ENCODE measurements around the gene ADAMTS5.

Gene ADAMTS5

GRCh38 chr21:26925122-26925521 is 41.8 kb downstream of the ADAMTS5 start:
- no peak overlapping the region for H2AFZ ChIP-seq (ENCODE audit: low read depth, low read length)
- no peaks in the 10 kb centered on the region for H3K9me3 ChIP-seq (ENCODE audit: insufficient read depth, low read length, severe bottlenecking)
- ATAC-seq (ENCODE audit: insufficient read depth, low read depth): no peak
- H3K79me2 ChIP-seq (ENCODE audit: insufficient read depth, low read length): no peaks in the 10 kb centered on the region
- H3K27me3 ChIP-seq (ENCODE audit: insufficient read depth, low read length, poor library complexity): no peaks in the 10 kb centered on the region
- H3K36me3 ChIP-seq (ENCODE audit: insufficient read depth, low read length): no peaks in the 10 kb centered on the region
- TF ChIP-seq EZH2 (IDR thresholded peaks at IDR 0.05; ENCODE audit: borderline replicate concordance, low read depth, low read length, severe bottlenecking): no peak
- TF ChIP-seq CTCF (IDR thresholded peaks at IDR 0.05; ENCODE audit: borderline replicate concordance, extremely low read depth, low read length, poor library complexity, severe bottlenecking): no peak
- H3K9ac ChIP-seq (ENCODE audit: low read depth, low read length): no peak overlapping the region
- no peak for DNase-seq
- no peak overlapping the region for H3K27ac ChIP-seq (ENCODE audit: low read length)
- H3K4me1 ChIP-seq (ENCODE audit: insufficient read depth, low read length): no peaks in the 10 kb centered on the region
- H4K20me1 ChIP-seq (ENCODE audit: insufficient read depth, low read length): no peaks in the 10 kb centered on the region
- H3K4me2 ChIP-seq (ENCODE audit: insufficient read depth, low read length): no peak overlapping the region
- H3K4me3 ChIP-seq (ENCODE audit: low read depth in 1 of 2, low read length in 2 of 2): no peak overlapping the region

- H2AFZ ChIP-seq (ENCODE audit: low read depth, low read length): no peak overlapping the region
Observed at GRCh38 chr21:26923986-26924385, 42.9 kb downstream of the ADAMTS5 start.

GRCh38 chr21:26920055-26920454 is 46.8 kb downstream of the ADAMTS5 start:
- TF ChIP-seq EZH2 (IDR thresholded peaks at IDR 0.05; ENCODE audit: borderline replicate concordance, low read depth, low read length, severe bottlenecking): no peak
- TF ChIP-seq CTCF (IDR thresholded peaks at IDR 0.05; ENCODE audit: borderline replicate concordance, extremely low read depth, low read length, poor library complexity, severe bottlenecking): no peak
- no peaks in the 10 kb centered on the region for H3K79me2 ChIP-seq (ENCODE audit: insufficient read depth, low read length)

More at GRCh38 chr21:26923986-26924385, 42.9 kb downstream of the ADAMTS5 start:
- Histone ChIP-seq H3K9ac (ENCODE audit: low read depth, low read length) (no peak overlapping the region), H3K4me2 (ENCODE audit: insufficient read depth, low read length) (no peak overlapping the region), H3K4me1 (ENCODE audit: insufficient read depth, low read length) (no peaks in the 10 kb centered on the region), H3K79me2 (ENCODE audit: insufficient read depth, low read length) (no peaks in the 10 kb centered on the region), H3K27ac (ENCODE audit: low read length) (no peak overlapping the region), H4K20me1 (ENCODE audit: insufficient read depth, low read length) (no peaks in the 10 kb centered on the region), H3K9me3 (ENCODE audit: insufficient read depth, low read length, severe bottlenecking) (no peaks in the 10 kb centered on the region), H3K27me3 (ENCODE audit: insufficient read depth, low read length, poor library complexity) (no peaks in the 10 kb centered on the region), H3K36me3 (ENCODE audit: insufficient read depth, low read length) (no peaks in the 10 kb centered on the region), H3K4me3 (ENCODE audit: low read depth in 1 of 2, low read length in 2 of 2) (no peak overlapping the region)
- no peak for ATAC-seq (ENCODE audit: insufficient read depth, low read depth)
- no peak for DNase-seq
- TF ChIP-seq EZH2 (IDR thresholded peaks at IDR 0.05; ENCODE audit: borderline replicate concordance, low read depth, low read length, severe bottlenecking): no peak
- TF ChIP-seq CTCF (IDR thresholded peaks at IDR 0.05; ENCODE audit: borderline replicate concordance, extremely low read depth, low read length, poor library complexity, severe bottlenecking): no peak

More at GRCh38 chr21:26920055-26920454, 46.8 kb downstream of the ADAMTS5 start:
- Histone ChIP-seq H3K9ac (ENCODE audit: low read depth, low read length) (no peak overlapping the region), H4K20me1 (ENCODE audit: insufficient read depth, low read length) (no peaks in the 10 kb centered on the region), H3K36me3 (ENCODE audit: insufficient read depth, low read length) (no peaks in the 10 kb centered on the region), H3K4me1 (ENCODE audit: insufficient read depth, low read length) (no peaks in the 10 kb centered on the region), H3K27ac (ENCODE audit: low read length) (no peak overlapping the region), H3K4me3 (ENCODE audit: low read depth in 1 of 2, low read length in 2 of 2) (no peak overlapping the region), H3K27me3 (ENCODE audit: insufficient read depth, low read length, poor library complexity) (no peaks in the 10 kb centered on the region), H2AFZ (ENCODE audit: low read depth, low read length) (no peak overlapping the region), H3K4me2 (ENCODE audit: insufficient read depth, low read length) (no peak overlapping the region), H3K9me3 (ENCODE audit: insufficient read depth, low read length, severe bottlenecking) (no peaks in the 10 kb centered on the region)
- ATAC-seq (ENCODE audit: insufficient read depth, low read depth) (no peak), DNase-seq (no peak)

All from DND-41 (cell line).